ENCODE measurements around the gene RBM39.
"Not testable (repeated sequence)": the region's sequence is repeated elsewhere in the genome, so short reads cannot be mapped to it uniquely, and the experiment has no call there.

RBM39 gene

DNA sequence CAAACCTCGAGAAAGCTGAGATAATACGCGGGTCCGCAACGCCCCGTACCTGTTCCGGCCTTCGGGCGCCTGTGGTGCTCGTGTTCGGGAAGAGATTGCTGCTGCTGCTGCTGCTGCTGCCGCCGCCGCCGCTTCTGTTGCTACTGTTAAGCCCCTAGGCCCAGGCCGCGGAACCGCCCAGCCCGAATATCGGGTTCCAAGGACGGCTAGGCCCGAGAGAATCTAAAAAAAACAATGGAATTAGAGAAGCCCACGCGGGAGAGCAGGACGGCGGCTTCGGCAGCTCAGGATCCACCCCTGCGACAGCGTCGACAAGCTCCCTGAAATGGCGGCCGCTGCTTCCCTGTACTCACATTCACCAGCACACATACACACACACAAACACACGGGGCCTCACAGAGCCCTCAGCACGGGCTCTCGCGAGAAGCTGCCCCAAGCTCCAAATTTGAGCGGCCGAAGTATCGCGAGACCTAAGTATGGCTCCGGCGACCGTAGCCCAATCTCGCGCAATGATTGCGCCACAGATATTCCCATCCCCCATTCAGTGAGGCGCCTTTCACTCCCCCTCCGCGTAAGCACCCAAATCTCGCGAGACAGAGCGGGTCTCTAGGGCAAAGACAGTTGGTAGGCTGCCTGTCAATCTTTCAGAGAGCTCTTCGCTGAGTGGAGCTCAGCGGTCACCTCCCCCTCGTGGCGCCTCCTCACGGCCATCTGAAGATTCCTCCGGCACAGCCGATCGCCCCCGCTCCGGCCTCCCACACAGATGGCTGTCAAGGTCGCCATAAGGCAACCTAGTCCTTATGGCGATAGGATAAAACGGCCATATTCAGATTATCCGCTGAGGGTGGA, at the start of gene RBM39:
TSS of gene RBM39 (minus strand) at position 369 of the 849 bp plus-strand sequence. CDS start 1,386 bp downstream, outside the sequence.
- peak; percentile 95 for DNase-seq (ENCODE audit: low spot score)

DNA sequence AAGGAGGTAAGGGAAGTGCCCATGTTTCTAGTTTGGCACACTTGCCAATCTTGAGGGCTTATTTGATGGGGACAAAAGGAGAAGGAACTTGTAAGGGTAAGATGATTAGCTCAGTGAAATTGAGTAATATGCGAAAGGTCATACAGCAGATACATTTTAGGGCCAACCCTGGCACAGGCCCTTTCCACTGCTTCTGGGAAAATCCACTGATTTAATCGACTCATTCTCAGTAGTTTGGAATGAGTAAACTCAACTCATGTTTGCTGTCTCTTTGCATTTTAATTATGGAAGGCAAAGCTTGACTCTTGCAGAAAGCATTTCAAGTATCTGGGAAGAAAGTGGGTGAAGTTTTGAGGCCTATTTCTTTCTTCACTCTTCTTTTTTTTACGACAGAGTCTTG, 49.8 kb upstream of the RBM39 start:
- no peak for DNase-seq (ENCODE audit: low spot score)

DNA sequence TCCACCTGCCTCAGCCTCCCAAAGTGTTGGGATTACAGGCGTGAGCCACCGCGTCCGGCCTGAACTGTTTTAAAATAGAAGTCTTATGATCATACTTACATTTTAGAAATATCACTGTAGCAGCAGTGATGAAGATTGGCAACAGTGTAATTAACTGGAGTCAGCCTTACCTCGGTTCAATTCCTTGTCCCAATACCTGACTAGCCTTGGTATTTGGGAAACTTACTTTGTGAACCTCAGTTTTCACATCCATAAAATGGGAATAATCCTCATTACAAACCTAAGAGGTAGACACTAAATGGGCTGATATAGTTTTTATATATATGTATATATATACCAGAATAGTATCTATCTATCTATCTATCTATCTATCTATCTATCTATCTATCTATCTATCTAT, 49.0 kb upstream of the RBM39 start:
- no peak for DNase-seq (ENCODE audit: low spot score)

DNA sequence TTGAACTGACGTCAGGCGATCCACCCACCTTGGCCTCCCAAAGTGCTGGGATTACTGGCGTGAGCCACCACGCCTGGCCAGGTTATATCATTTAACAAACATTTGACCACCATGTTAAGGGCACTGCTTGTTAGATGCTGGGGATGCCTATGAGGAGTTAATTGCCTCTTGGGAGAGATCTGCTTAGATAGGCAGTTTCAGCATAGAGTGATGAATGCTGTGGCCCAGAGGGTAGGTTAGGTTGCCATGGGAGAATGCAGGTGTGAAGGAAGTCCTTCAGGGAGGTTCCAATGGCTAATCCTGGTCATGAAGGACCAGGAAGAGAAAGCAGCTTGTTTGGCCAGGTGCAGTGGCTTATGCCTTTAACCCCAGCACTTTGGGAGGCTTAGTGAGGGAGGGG, 46.7 kb upstream of the RBM39 start:
- DNase-seq (ENCODE audit: low spot score) = no peak

DNA sequence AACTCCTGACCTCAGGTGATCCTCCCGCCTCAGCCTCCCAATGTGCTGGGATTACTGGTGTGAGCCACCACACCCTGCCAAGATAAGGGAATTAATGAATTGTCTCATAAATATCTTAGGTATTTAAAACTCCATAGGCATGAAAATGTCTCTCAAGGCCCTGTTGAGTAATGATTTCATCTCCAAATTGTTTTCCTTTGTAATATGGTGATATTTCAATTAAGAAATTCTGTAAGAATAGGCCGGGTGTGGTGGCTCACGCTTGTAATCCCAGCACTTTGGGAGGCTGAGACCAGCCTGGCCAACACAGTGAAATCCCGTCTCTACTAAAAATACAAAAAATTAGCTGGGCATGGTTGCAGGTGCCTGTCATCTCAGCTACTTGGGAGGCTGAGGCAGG, 43.5 kb upstream of the RBM39 start:
- not testable (repeated sequence) for DNase-seq (ENCODE audit: low spot score)

DNA sequence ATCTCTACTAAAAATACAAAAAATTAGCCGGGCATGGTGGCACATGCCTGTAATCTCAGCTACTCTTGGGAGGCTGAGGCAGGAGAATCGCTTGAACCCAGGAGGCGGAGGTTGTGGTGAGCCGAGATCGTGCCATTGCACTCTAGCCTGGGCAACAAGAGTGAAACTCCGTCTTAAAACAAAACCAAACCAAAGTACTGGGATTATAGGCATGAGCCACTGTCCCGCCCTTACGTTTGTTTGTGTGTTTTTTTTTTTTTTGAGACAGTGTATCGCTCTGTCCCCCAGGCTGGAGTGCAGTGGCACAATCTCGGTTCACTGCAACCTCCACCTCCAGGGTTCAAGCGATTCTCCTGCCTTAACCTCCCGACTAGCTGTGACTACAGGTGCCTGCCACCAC, 41.8 kb upstream of the RBM39 start:
- not testable (repeated sequence) for DNase-seq (ENCODE audit: low spot score)

DNA sequence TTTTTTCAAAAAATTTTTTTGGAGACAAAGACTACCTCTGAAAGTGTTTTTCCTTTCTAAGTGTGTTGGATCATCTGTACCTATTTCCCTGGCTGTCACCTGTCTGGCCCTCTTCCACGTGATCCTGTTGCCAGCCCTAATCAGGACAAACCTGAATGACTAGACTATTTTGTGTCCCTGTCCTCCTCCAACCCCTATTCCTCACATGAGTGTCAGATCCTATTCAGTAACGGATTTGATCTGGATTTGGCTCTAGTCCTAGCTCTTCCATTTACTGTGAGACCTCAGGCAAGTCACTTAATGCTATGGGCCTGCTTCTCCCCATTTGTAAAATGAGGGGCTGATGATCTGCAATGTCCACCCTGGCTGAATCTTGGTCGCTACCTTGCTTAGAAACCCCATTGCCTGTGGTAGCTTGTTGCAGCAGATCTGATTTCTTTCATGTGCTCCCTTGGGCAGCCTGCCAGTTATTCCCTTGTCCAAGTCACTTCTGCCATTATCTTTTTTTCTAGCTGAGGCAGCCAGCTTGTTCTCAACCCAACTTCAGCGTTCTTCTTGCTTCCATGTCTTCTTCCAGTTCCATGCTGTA, 34.5 kb upstream of the RBM39 start:
- DNase-seq (ENCODE audit: low spot score) = no peak

DNA sequence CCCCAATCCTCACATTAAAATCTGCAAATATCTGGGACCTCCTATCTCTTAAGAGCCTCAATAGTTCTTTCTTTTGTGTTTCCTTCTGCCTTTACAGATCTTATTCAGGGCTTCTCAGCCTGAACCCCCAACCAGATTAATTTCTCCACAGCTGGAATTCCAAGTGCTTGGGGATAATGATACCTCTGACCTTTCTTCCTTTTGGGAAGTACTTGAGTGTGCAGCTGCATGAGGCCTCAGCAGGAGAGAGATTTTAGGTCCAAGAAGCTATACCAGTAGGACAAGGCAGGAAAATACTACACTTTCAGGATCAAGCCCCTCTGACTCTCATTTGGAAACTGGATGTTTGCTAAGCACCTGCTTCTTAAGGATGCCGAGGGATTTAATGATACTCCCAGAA, 32.3 kb upstream of the RBM39 start:
- no peak for DNase-seq (ENCODE audit: low spot score)

DNA sequence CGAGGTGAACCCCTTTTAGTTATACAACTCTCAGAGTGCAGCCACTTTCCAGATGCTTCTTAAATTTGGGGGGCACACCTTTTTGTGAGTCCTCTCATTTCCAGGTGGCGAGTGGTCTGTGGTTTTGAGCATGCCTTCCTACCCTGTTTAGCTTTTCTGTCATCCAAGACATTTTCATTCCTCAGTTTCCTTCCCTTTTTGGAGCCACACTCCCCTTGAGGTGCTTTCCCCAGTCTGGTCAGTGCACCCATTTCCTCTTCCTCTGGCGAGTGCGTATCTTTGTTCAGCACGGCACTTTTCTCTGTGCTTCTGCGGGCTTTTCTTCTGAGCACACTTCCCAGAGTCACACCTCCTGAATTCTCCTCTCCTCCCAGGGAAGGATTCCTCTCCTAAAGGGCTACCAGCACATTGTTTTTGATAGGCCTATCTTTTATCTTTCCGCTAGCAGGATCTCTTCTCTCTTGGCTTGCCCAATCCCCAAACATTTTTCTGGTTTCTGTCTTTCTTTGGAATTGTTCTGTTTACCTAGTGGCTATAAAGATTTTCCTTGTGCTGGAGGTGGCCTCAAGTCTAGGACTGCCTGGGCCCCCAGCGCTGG, 31.2 kb upstream of the RBM39 start:
- no peak for DNase-seq (ENCODE audit: low spot score)

DNA sequence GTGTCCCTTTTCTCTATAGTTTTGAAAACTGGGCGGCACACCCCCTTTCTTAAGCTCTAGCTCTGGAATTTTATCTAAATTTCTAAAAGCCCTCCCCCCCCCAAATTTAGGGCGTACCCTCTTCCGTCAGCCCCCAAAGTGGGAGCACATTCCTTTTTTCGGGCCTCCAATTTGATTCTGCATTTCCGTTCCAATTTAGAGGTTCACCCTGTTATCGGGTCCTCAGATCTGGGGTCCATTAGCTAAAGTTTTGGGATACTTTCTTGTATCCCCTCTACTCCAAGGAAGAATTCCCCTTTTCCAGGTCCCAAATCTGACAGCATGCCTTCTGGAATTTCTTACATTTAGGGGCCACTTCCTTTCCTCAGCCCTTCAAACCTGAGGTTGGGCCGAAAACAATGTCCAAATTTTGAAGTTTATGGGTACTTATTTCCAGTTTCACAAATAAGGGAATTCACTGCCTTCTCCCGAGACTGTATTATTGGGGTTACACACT, 30.6 kb upstream of the RBM39 start:
- DNase-seq (ENCODE audit: low spot score) = no peak

DNA sequence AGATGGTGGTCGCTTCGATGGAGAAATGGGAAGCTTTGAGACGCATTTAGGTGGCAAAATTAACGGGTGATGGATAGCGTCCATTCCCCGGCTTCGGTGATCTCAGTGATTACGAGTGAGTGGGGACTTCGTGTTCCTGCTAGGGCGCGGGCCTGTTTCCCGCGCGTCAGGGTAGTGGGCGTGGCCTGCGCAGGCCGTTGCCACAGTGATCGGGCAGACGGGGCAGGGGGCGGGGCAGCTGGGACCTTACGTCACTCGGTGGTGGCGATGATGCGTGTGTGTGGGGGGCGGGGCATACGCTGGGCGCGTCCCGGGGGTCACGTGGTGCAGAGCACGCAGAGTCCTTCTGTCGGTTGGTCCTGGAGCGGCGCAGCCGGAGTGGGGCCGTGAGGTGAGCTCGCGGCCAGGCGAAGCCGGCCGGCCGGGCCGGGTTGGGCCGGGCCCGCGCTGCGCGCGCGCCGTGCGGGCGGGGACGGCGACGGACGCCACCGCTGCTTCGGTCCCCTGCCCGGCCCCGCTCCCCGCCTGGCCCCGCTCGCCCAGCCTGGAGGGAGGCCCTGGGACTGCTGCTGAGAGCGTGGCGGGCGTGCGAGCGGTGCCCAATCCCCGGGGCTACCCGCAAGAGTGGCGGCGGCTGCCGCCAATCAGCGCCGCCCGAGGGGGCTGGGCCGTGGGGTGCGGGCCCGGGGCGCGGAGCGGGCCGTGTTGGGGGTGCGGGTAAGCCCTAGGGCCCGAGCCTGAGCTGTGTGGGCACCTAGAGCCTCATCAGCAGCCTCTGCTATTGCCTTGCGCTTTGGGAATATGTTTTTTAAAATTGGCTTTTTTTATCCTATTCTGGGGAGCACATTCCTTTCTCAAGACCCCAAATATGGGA, 29.9 kb upstream of the RBM39 start, which contains the start of gene PHF20:
TSS of gene PHF20 (plus strand) at position 327 of the 874 bp plus-strand sequence. CDS start 29,508 bp downstream, outside the sequence.
- peak; percentile 97 for DNase-seq (ENCODE audit: low spot score)

DNA sequence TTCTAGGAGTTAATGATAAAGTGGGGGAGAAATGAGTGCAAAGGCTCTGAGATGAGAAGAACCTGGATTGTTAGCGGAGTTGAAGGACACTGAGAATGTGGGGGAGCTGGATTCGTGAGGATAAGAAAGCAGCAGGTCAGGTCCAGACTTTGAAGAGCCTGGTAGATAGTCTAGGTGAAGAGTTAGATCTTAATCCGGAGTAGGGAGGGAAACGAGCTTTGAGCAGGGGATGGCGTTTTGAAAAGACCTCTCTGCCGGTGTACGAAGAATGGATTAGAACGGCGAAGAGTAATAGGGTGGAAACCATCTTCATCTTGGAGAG, 29.3 kb upstream of the RBM39 start:
- no peak for DNase-seq (ENCODE audit: low spot score)

DNA sequence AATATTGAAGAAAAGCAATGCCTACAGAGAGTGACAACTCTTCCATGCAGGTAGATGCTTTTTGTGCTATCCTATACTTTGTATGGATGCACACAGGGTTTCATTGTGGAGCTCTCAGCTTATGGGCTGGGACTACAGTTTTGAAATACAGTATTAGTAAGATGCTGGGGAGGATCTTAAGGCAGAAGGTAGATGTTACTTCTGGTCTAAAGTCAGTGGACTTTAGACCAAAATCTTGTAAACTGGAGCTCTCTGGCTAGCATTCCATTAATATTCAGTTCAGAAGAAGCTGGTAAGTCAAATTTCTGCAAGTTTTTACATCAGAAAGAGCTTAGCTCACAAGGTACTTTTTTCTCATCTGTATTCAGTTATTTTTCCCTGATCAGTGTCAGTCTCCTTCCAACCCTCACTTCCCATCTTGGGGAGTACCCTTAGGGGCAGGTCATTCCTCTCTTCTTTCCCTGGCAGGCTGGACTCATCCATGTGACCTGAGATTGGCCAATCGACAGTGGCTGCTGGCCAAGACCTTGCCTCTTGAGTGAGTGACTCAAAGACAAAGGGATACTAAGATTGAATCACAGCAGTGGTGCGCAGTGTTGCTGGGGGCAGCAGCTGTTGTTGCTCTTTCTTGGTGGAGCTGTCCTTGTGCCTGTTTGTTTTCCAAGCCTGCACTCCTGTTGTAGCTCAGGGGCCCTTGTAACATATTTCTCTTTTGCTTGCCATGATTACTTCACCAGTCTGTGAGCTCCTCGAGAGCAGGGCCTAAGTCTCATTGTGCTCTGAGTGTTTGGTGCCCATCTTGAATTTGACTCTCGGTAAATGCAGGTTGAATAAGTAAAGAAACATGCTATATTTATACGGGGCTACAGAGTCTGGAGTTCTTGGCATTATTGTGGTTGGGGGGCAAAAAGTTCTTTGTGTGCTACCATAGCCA, 26.9 kb upstream of the RBM39 start:
- no peak for DNase-seq (ENCODE audit: low spot score)

DNA sequence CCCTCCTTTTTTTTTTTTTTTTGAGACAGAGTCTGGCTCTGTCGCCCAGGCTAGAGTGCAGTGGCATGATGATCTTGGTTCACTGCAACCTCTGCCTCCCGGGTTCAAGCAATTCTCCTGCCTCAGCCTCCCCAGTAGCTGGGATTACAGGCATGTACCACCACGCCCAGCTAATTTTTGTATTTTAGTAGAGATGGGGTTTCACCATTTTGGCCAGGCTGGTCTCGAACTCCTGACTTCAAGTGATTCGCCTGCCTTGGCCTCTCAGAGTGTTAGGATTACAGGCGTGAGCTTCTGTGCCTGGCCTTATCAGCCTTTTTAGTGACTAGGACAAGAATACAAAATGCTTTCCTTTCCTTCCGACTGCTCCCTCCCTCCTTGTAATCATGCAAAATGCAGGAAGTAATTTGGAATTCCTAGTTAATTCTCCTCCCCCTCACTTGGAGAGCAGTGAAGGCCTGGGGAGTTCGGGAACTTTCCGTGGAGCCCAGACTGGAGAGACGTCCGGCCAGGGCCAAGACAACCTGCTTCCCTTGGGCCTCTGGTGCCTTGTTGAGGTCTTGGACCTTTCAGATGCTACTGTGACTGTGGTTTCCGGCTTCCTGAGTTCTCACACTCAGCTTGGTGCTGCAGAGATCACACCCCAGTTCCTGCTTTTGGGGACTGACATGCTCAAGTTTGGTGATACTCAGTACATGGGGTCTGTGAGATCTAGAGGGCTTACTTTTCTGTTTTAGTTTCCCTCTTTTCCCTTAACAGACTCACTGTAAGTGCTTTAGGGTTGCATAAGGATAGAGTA, 25.8 kb upstream of the RBM39 start:
- DNase-seq (ENCODE audit: low spot score) = peak; percentile 69

DNA sequence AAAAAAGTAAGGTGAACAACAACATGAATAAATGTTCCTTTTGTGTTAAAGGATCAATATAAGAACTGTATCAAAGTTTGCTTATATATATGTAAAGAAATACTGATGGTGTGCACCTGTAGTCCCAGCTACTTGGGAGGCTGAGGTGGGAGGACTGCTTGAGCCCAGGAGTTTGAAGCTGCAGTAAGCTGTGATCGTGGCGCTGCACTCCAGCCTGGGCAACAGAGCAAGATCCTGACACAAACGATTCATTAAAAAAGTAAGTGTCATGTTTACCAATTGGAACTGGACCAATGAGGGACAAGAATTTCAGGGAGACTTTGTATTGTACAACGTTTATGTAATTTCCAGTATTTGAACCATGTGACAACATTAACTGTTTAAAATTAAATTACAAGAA, 24.8 kb upstream of the RBM39 start:
- no peak for DNase-seq (ENCODE audit: low spot score)

DNA sequence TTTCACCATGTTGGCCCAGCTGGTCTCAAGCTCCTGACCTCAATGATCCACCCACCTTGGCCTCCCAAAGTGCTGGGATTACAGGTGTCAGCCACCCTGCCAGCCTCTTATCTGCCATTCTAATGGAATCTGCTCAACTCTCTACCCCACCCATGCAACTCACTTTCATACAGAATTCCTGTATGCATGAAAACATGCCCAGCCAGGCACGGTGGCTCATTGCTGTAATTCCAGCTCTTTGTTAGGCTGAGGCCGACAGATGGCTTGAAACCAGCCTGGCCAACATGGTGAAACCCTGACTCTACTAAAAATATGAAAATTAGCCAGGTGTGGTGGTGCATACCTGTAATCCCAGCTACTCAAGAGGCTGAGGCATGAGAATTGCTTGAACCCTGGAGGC, 22.9 kb upstream of the RBM39 start:
- not testable (repeated sequence) for DNase-seq (ENCODE audit: low spot score)

DNA sequence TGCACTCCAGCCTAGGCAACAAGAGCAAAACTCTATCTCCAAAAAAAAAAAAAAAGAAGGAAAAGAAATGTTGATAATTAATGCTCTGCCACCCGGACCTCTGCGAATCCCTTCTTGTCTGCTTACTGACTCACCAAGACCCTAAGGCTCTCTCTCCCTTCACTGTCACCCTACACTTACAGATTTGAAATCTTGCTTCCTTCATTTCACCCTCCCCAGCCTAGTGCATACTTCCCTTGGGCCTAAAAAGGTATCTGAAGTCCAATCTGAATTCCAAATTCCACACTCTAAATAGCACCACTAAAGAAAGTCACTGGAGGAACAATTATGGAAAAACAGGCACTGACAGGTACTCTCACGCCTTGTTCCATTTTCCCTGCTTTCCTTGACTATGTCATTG, 20.4 kb upstream of the RBM39 start:
- DNase-seq (ENCODE audit: low spot score) = no peak

DNA sequence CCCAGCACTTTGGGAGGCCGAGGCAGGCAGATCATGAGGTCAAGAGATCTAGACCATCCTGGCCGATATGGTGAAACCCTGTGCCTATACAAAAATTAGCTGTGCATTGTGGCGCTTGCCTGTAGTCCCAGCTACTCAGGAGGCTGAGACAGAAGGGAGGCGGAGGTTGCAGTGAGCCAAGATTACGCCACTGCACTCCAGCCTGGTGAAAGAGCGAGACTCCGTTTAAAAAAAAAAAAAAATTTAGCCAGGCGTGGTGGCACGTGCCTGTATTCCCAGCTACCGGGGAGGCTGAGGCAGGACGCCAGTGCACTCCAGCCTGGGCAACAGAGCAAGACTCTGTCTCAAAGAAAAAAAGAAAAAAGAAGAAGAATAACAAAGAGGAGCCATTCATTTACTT, 19.5 kb upstream of the RBM39 start:
- not testable (repeated sequence) for DNase-seq (ENCODE audit: low spot score)

DNA sequence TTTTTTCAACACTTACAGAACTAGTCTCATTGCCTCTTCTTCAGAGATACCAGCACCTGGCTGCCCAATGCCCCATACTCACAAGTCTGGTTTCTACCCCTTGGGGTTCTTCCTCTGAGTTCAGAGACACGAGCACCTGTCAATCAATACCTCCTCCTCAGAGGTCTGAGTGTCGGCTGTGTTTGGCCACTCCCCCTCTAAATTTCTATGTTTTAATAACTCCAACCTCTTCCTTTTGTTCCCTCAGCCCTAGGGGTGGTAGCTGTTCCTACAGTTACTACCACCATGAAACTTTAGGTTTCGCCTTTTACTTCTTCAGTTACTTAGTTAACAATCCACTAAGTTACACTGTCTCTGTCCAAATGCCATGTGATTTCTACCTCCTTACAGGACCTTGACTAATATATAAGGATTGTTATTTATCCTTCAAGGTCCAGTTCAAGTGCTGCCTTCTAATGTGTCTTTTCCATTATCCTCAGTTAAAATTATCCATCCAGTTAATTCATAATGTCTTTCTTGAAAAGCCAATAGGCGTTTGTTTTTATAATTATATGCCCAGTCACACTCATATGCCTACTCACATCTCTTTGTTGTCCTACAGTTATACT, 15.1 kb upstream of the RBM39 start:
- no peak for DNase-seq (ENCODE audit: low spot score)

DNA sequence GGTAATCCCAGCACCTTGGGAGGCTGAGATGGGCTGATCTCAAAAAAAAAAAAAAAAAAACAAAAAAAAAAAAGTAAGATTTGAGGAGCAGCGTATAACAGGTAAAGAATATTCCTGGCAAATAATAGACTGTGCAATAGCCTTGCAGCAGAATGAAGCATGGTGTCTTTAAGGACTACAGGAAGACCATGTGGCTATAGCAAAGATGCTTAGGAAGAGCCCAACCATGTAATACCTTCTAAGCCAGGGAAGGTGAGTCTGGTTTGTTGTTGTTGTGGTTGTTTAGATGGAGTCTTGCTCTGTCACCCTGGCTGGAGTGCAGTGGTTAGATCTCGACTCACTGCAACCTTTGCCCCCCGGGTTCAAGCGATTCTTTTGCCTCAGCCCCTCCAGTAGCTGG, 14.3 kb upstream of the RBM39 start:
- DNase-seq (ENCODE audit: low spot score) = no peak
